HCT116 (cell line): ENCODE measurements around the gene LRRC7. TPM values are rescaled to one million over a fixed set of nuclear protein-coding genes. Genes with fewer than 3 reads are reported as not detected.

Experiments
- ATAC-seq: fragments of 200-7000 bp; cut with Tn5 transposase; 2 replicates; pipeline ENCODE4 v1.9.1; 2020; ENCODE audit warnings: mild to moderate bottlenecking, moderate library complexity
- BruUV-seq: library from RNA; stranded (reverse); fragments of 400-500 nt; replicated peaks from 2 replicates; lab custom pipeline; 2021; lab: Mats Ljungman, UMichigan
- CTCF ChIA-PET: fragments of 300-600 bp; sonication (Branson Sonifier 250); formaldehyde crosslinking; loops from one replicate; lab custom pipeline; 2021; ENCODE audit warnings: antibody characterized with exemption; lab: Charles Lee
- POLR2A ChIA-PET: fragments of 300-600, 350-600 bp; sonication (Branson Sonifier 250); formaldehyde crosslinking; loops from one replicate; lab custom pipeline; 2021; ENCODE audit warnings: antibody characterized with exemption; lab: Charles Lee
- RAD21 ChIA-PET, 2 experiments: fragments of 300-600 bp; sonication (Branson Sonifier 250); formaldehyde crosslinking; loops; one replicate each; lab custom pipeline; 2023; ENCODE audit warnings: low total read pairs in 2 of 2; ENCODE audit not compliant: uncharacterized antibody in 2 of 2, unreplicated experiment in 2 of 2, low non-redundant PET in 1 of 2; lab: Charles Lee
- DNase-seq: peaks from one replicate; pipeline ENCODE4 v3.0.0-alpha.2; 2010; ENCODE audit warnings: low read depth, low spot score
- H2AFZ ChIP-seq: fragments of 200-600 bp; shearing (Covaris generic), sonication (generic); 2 replicates; pipeline ENCODE4 v1.6.1; 2017; ENCODE audit warnings: low read depth, mixed run types, mixed read lengths, antibody characterized with exemption, low read length; ENCODE audit not compliant: poor library complexity, severe bottlenecking
- H3K27ac ChIP-seq: 2 replicates; pipeline ENCODE4 v1.5.1; 2012; ENCODE audit warnings: low read depth, low read length
- H3K27me3 ChIP-seq: fragments of 200-600 bp; sonication (generic); 2 replicates; pipeline ENCODE4 v1.6.1; 2016; ENCODE audit warnings: mixed run types, low read length, mixed read lengths; ENCODE audit not compliant: insufficient read depth
- H3K36me3 ChIP-seq, 2 experiments: fragments of 200-500 bp in 1 of 2; fragments of 200-600 bp in 1 of 2; sonication (Bioruptor generic) in 1 of 2; sonication (generic) in 1 of 2; 2 replicates each; pipeline versions ENCODE4 v1.5.1 to v1.6.1; 2014 to 2016; ENCODE audit warnings: low read length in 2 of 2, inconsistent platforms in 1 of 2, mixed read lengths in 1 of 2, mixed run types in 1 of 2; ENCODE audit not compliant: insufficient read depth in 2 of 2, control insufficient read depth in 1 of 2
- H3K4me1 ChIP-seq, 2 experiments: fragments of 200-600 bp in 1 of 2; sonication (generic) in 1 of 2; 2 replicates each; pipeline versions ENCODE4 v1.5.1 to v1.6.1; 2012 to 2017; ENCODE audit warnings: low read length in 2 of 2, inconsistent platforms in 1 of 2, mild to moderate bottlenecking in 1 of 2, mixed read lengths in 1 of 2, mixed run types in 1 of 2, moderate library complexity in 1 of 2; ENCODE audit not compliant: insufficient read depth in 2 of 2, control insufficient read depth in 1 of 2
- H3K4me2 ChIP-seq: fragments of 200-600 bp; sonication (generic); 2 replicates; pipeline ENCODE4 v1.6.1; 2017; ENCODE audit warnings: mixed run types, low read length, mixed read lengths
- H3K4me3 ChIP-seq, 2 experiments: fragments of 200-600 bp in 1 of 2; sonication (generic) in 1 of 2; replicated peaks in 1 of 2; 2 replicates each; pipeline ENCODE4 v1.5.1; 2011 to 2016; ENCODE audit warnings: low read length in 2 of 2, control low read depth in 1 of 2, low read depth in 1 of 2, mild to moderate bottlenecking in 1 of 2, mixed read lengths in 1 of 2, mixed run types in 1 of 2
- H3K79me2 ChIP-seq: fragments of 200-600 bp; sonication (generic); 2 replicates; pipeline ENCODE4 v1.6.1; 2017; ENCODE audit warnings: mild to moderate bottlenecking, mixed run types, low read length, moderate library complexity, mixed read lengths; ENCODE audit not compliant: insufficient read depth
- H3K9ac ChIP-seq: fragments of 200-600 bp; sonication (generic); 2 replicates; pipeline ENCODE4 v1.6.1; 2016; ENCODE audit warnings: low read length, mixed read lengths
- H3K9me2 ChIP-seq: fragments of 200-600 bp; sonication (generic), shearing (Covaris generic); 2 replicates; pipeline ENCODE4 v1.6.1; 2017; ENCODE audit warnings: mixed run types, mild to moderate bottlenecking, moderate library complexity; ENCODE audit not compliant: insufficient read depth
- H3K9me3 ChIP-seq, 2 experiments: fragments of 200-500 bp in 1 of 2; fragments of 200-600 bp in 1 of 2; sonication (Bioruptor generic) in 1 of 2; sonication (generic) in 1 of 2; 2 replicates each; pipeline ENCODE4 v1.6.1; 2014 to 2017; ENCODE audit warnings: low read length in 2 of 2, mixed read lengths in 2 of 2, inconsistent platforms in 1 of 2, low read depth in 1 of 2, mild to moderate bottlenecking in 1 of 2, mixed run types in 1 of 2, moderate library complexity in 1 of 2; ENCODE audit not compliant: control insufficient read depth in 1 of 2, insufficient read depth in 1 of 2
- H4K20me1 ChIP-seq: fragments of 200-600 bp; sonication (generic), shearing (Covaris generic); 2 replicates; pipeline ENCODE4 v1.6.1; 2017; ENCODE audit warnings: mixed run types, mild to moderate bottlenecking, moderate library complexity; ENCODE audit not compliant: insufficient read depth
- ATF3 ChIP-seq: IDR thresholded peaks from 2 replicates; pipeline ENCODE4 v1.6.1; 2012
- CBX3 ChIP-seq: IDR thresholded peaks from 2 replicates; pipeline ENCODE4 v1.6.1; 2012; ENCODE audit warnings: low read depth
- CEBPB ChIP-seq: IDR thresholded peaks from 2 replicates; pipeline ENCODE4 v1.6.1; 2012; ENCODE audit warnings: low read depth
- EGR1 ChIP-seq: IDR thresholded peaks from 2 replicates; pipeline ENCODE4 v1.6.1; 2012; ENCODE audit warnings: low read depth
- EZH2phosphoT487 ChIP-seq: fragments of 200-600 bp; IDR thresholded peaks from 2 replicates; pipeline ENCODE4 v1.6.1; 2018; ENCODE audit warnings: antibody characterized with exemption, borderline replicate concordance
- FOSL1 ChIP-seq: IDR thresholded peaks from 2 replicates; pipeline ENCODE4 v1.6.1; 2012; ENCODE audit warnings: low read depth
- JUND ChIP-seq: IDR thresholded peaks from 2 replicates; pipeline ENCODE4 v1.6.1; 2012
- MAX ChIP-seq: IDR thresholded peaks from 2 replicates; pipeline ENCODE4 v1.6.1; 2012
- POLR2A ChIP-seq: IDR thresholded peaks from 2 replicates; pipeline ENCODE4 v1.7.0; 2011; ENCODE audit warnings: borderline replicate concordance; ENCODE audit not compliant: insufficient read depth, insufficient read length; ENCODE audit errors: extremely low read depth
- REST ChIP-seq: IDR thresholded peaks from 2 replicates; pipeline ENCODE4 v1.6.1; 2012; ENCODE audit warnings: low read depth
- SP1 ChIP-seq: IDR thresholded peaks from 2 replicates; pipeline ENCODE4 v1.6.1; 2012; ENCODE audit warnings: low read depth
- TCF7L2 ChIP-seq: IDR thresholded peaks from 2 replicates; pipeline ENCODE4 v1.7.0; 2011; ENCODE audit warnings: borderline replicate concordance, inconsistent platforms; ENCODE audit not compliant: insufficient read depth, insufficient read length; ENCODE audit errors: extremely low read depth
- ZFX ChIP-seq: fragments of 450-650 bp; IDR thresholded peaks from 2 replicates; pipeline ENCODE4 v1.6.1; 2017
- intact Hi-C: fragments of 100-400 bp; cut with micrococcal nuclease; formaldehyde crosslinking; loops from 2 replicates; pipeline ENCODE4 v1.10.0; 2022
- total RNA-seq: library from RNA; stranded (reverse); gene quantifications from one replicate; pipeline ENCODE4 v1.2.1, GENCODE V29; 2021; ENCODE audit not compliant: unreplicated experiment

Gene LRRC7
- total RNA-seq, 1 experiment from 2014 or later, result not detected

- no peak for ATAC-seq
- no peak overlapping the region for H3K4me2 ChIP-seq
- BruUV-seq, result no TSS peak
Observed at GRCh38 chr1:69589799-69590198, 22.1 kb downstream of the LRRC7 start.

More at GRCh38 chr1:69589799-69590198, 22.1 kb downstream of the LRRC7 start:
- ChIA-PET RAD21 (no interaction called here), CTCF (no interaction called here), POLR2A (no interaction called here)
- H3K4me3 ChIP-seq, result no peak overlapping the region
- no peaks in the 10 kb centered on the region for H3K36me3 ChIP-seq
- no peaks in the 10 kb centered on the region for H3K79me2 ChIP-seq
- H3K27me3 ChIP-seq, result no peaks in the 10 kb centered on the region
- H3K9me3 ChIP-seq, result no peaks in the 10 kb centered on the region
- no peak overlapping the region for H3K9ac ChIP-seq
- no peaks in the 10 kb centered on the region for H3K9me2 ChIP-seq
- 0 out of 2 replicates have a peak, but pooled peaks cover 4% of the 10 kb centered on the region for H4K20me1 ChIP-seq
- H3K4me1 ChIP-seq, result no peaks in the 10 kb centered on the region
- no peak overlapping the region for H2AFZ ChIP-seq
- no peak overlapping the region for H3K27ac ChIP-seq
- intact Hi-C loops, result no loop called here
- TF ChIP-seq CEBPB (no peak), SP1 (no peak), JUND (no peak), EZH2phosphoT487 (no peak), REST (no peak), FOSL1 (no peak), MAX (no peak), EGR1 (no peak), POLR2A (no peak), TCF7L2 (no peak), CBX3 (no peak), ZFX (no peak), ATF3 (no peak)
- DNase-seq, result no peak
